HepG2 (cell line): ENCODE results near the gene ADSS1. TPM values are rescaled to one million over a fixed set of nuclear protein-coding genes. Genes with fewer than 3 reads are reported as not detected.

Source experiments
- ATM ChIP-seq: fragments of 450-650 bp; IDR thresholded peaks from 2 replicates; pipeline ENCODE4 v1.7.1; 2017; ENCODE audit warnings: mild to moderate bottlenecking, borderline replicate concordance
- BORCS8-MEF2B ChIP-seq: sonication (generic); formaldehyde crosslinking; IDR thresholded peaks from 2 replicates; pipeline ENCODE4 v1.8.0; 2022; ENCODE audit warnings: mild to moderate bottlenecking, missing genetic modification reagents
- CBX5 ChIP-seq: sonication (generic); formaldehyde crosslinking; IDR thresholded peaks from 2 replicates; pipeline ENCODE4 v1.4.0; 2020; ENCODE audit warnings: missing genetic modification reagents, borderline replicate concordance
- HMG20A ChIP-seq: IDR thresholded peaks from 2 replicates; pipeline ENCODE4 v1.6.1; 2016; ENCODE audit warnings: borderline replicate concordance
- MAZ ChIP-seq, 2 experiments: sonication (generic) in 1 of 2; formaldehyde crosslinking in 1 of 2; IDR thresholded peaks; 2 replicates each; pipeline versions ENCODE4 v1.5.0 to v1.6.1; 2012 to 2020; ENCODE audit warnings: low read depth in 2 of 2, mild to moderate bottlenecking in 2 of 2, borderline replicate concordance in 1 of 2, improper control_type of control experiment in 1 of 2, low read length in 1 of 2, missing genetic modification reagents in 1 of 2, moderate library complexity in 1 of 2
- PITX1 ChIP-seq: sonication (generic); formaldehyde crosslinking; IDR thresholded peaks from 2 replicates; pipeline ENCODE4 v1.5.1; 2020; ENCODE audit warnings: mild to moderate bottlenecking, missing genetic modification reagents
- POGZ ChIP-seq: sonication (generic); formaldehyde crosslinking; IDR thresholded peaks from 2 replicates; pipeline ENCODE4 v1.4.0; 2020; ENCODE audit warnings: mild to moderate bottlenecking, missing genetic modification reagents
- SAP130 ChIP-seq: IDR thresholded peaks from 2 replicates; pipeline ENCODE4 v1.6.1; 2016; ENCODE audit warnings: low read depth
- YEATS4 ChIP-seq: sonication (generic); formaldehyde crosslinking; IDR thresholded peaks from 2 replicates; pipeline ENCODE4 v1.4.0; 2020; ENCODE audit warnings: missing genetic modification reagents, borderline replicate concordance
- ZFP36 ChIP-seq: fragments of 150-350 bp; IDR thresholded peaks from 2 replicates; pipeline ENCODE4 v1.6.1; 2018; ENCODE audit warnings: borderline replicate concordance, low read length, low read depth; ENCODE audit not compliant: partially characterized antibody
- ZNF205 ChIP-seq: IDR thresholded peaks from 2 replicates; pipeline ENCODE4 v1.6.1; 2018; ENCODE audit warnings: missing biosample characterization, missing genetic modification reagents
- ZNF282 ChIP-seq: fragments of 450-650 bp; IDR thresholded peaks from 2 replicates; pipeline ENCODE4 v1.6.1; 2018; ENCODE audit not compliant: partially characterized antibody
- ZNF296 ChIP-seq: sonication (generic); formaldehyde crosslinking; conservative IDR thresholded peaks from 2 replicates; pipeline ENCODE4 v1.5.0; 2020; ENCODE audit warnings: mild to moderate bottlenecking, missing genetic modification reagents
- ZNF749 ChIP-seq: sonication (generic); formaldehyde crosslinking; IDR thresholded peaks from 2 replicates; pipeline ENCODE4 v1.8.0; 2022; ENCODE audit warnings: mild to moderate bottlenecking, missing genetic modification reagents, moderate library complexity, borderline replicate concordance
- ZNF773 ChIP-seq: sonication (generic); formaldehyde crosslinking; IDR thresholded peaks from 2 replicates; pipeline ENCODE4 v1.4.0; 2020; ENCODE audit warnings: missing genetic modification reagents, borderline replicate concordance
- ZSCAN12 ChIP-seq: sonication (generic); formaldehyde crosslinking; IDR thresholded peaks from 2 replicates; pipeline ENCODE4 v1.9.0; 2021; ENCODE audit warnings: mild to moderate bottlenecking, missing genetic modification reagents
- polyA plus RNA-seq, 8 experiments: library from polyadenylated mRNA; depleted of rRNA in 3 of 8; stranded (reverse) in 7 of 8; unstranded in 1 of 8; fragments of >200 nt; fragmentation: Illumina TruSeq in 4 of 8; extraction: Trizol in 4 of 8; gene quantifications; 2 replicates each; pipeline versions ENCODE4 v1.2.1 to v1.2.3, GENCODE V29; 2011 to 2016; ENCODE audit warnings: low read depth in 4 of 8, missing spikeins in 1 of 8, mixed read lengths in 1 of 8; ENCODE audit not compliant: insufficient read depth in 1 of 8
- total RNA-seq, 5 experiments: library from RNA; depleted of rRNA; stranded (reverse); fragments of >200 nt; fragmentation: Illumina TruSeq; extraction: Trizol; gene quantifications; 2 replicates each; pipeline ENCODE4 v1.2.3, GENCODE V29; 2016; ENCODE audit warnings: low read depth in 1 of 5
- TF ChIP-seq, protein P1 (sequence below): sonication (generic); formaldehyde crosslinking; IDR thresholded peaks from 2 replicates; pipeline ENCODE4 v1.4.0; 2020; ENCODE audit warnings: missing genetic modification reagents, borderline replicate concordance
- TF ChIP-seq, protein P2 (sequence below): sonication (generic); formaldehyde crosslinking; IDR thresholded peaks from 2 replicates; pipeline ENCODE4 v1.4.0; 2020; ENCODE audit warnings: missing genetic modification reagents, borderline replicate concordance
- TF ChIP-seq, protein P3 (sequence below): sonication (generic); formaldehyde crosslinking; IDR thresholded peaks from 2 replicates; pipeline ENCODE4 v1.8.0; 2022; ENCODE audit warnings: missing genetic modification reagents, mild to moderate bottlenecking, borderline replicate concordance
- TF ChIP-seq, protein P4 (sequence below): IDR thresholded peaks from 2 replicates; pipeline ENCODE4 v1.6.1; 2012; ENCODE audit warnings: low read depth, low read length, improper control_type of control experiment
- TF ChIP-seq, protein P5 (sequence below): IDR thresholded peaks from 2 replicates; pipeline ENCODE4 v1.6.1; 2016; ENCODE audit warnings: missing genetic modification reagents, missing compliant biosample characterization

ADSS1 gene
- total and polyA plus RNA-seq, 2 of the 13 experiments (the other 11 are each of a cell fraction or from before 2014, with no cell fraction given) = 1.0 to 36.7 TPM

DNA sequence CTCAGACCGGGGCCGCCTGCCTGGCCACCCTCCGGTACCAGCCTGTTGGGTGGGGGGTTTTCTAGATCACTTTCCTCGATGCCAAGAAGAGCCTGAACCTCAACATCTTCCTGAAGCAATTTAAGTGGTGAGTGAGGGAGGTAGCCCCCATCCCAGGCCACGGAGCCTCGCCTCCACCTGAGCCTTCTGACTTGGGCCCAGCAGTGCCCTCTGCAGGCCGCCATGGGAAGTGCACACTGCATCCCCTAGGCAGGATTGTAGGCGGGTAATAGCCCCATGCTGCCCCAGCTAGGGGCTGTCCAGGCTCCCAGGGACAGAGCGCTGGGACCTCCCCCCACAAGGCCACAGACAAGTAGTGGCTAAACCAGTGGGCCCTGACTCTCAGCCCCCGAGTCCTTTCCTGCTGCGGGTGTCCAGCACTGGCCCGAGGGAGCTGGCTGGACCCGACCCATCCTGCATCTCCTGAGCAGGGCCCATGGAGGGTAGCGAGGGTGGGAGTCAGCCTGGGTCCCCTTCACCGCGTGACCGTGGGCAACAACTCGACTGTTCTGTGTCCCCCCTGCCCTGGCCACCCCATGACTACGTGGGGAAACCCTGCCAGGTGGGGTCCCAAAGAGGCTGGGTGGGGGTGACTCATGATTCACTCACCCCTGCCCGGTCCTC is 15.3 kb upstream of the ADSS1 start (continued):
- TF ChIP-seq ZNF205 (CRISPR knock-in tag) (no peak), ZSCAN12 (CRISPR knock-in tag) (no peak), ZNF296 (CRISPR knock-in tag) (no peak), POGZ (CRISPR knock-in tag) (no peak), PITX1 (CRISPR knock-in tag) (peak; percentile 29; the same call in 1 of the 2 replicates), ZFP36 (no peak), MAZ (IDR thresholded peaks at IDR 0.05; ENCODE audit: borderline replicate concordance, low read depth, low read length) (0 out of 2 replicates have a peak, but pooled peaks have one; percentile 37), MAZ (CRISPR knock-in tag; IDR thresholded peaks at IDR 0.05; ENCODE audit: low read depth) (no peak), ZNF282 (no peak), BORCS8-MEF2B (CRISPR knock-in tag) (no peak), HMG20A (no peak), ZNF773 (CRISPR knock-in tag) (no peak), YEATS4 (CRISPR knock-in tag) (no peak), ATM (no peak), SAP130 (no peak), CBX5 (CRISPR knock-in tag) (no peak), ZNF749 (CRISPR knock-in tag) (no peak)
- TF ChIP-seq, protein P1, sequence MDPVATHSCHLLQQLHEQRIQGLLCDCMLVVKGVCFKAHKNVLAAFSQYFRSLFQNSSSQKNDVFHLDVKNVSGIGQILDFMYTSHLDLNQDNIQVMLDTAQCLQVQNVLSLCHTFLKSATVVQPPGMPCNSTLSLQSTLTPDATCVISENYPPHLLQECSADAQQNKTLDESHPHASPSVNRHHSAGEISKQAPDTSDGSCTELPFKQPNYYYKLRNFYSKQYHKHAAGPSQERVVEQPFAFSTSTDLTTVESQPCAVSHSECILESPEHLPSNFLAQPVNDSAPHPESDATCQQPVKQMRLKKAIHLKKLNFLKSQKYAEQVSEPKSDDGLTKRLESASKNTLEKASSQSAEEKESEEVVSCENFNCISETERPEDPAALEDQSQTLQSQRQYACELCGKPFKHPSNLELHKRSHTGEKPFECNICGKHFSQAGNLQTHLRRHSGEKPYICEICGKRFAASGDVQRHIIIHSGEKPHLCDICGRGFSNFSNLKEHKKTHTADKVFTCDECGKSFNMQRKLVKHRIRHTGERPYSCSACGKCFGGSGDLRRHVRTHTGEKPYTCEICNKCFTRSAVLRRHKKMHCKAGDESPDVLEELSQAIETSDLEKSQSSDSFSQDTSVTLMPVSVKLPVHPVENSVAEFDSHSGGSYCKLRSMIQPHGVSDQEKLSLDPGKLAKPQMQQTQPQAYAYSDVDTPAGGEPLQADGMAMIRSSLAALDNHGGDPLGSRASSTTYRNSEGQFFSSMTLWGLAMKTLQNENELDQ (CRISPR knock-in tag) = no peak
- TF ChIP-seq, protein P2, sequence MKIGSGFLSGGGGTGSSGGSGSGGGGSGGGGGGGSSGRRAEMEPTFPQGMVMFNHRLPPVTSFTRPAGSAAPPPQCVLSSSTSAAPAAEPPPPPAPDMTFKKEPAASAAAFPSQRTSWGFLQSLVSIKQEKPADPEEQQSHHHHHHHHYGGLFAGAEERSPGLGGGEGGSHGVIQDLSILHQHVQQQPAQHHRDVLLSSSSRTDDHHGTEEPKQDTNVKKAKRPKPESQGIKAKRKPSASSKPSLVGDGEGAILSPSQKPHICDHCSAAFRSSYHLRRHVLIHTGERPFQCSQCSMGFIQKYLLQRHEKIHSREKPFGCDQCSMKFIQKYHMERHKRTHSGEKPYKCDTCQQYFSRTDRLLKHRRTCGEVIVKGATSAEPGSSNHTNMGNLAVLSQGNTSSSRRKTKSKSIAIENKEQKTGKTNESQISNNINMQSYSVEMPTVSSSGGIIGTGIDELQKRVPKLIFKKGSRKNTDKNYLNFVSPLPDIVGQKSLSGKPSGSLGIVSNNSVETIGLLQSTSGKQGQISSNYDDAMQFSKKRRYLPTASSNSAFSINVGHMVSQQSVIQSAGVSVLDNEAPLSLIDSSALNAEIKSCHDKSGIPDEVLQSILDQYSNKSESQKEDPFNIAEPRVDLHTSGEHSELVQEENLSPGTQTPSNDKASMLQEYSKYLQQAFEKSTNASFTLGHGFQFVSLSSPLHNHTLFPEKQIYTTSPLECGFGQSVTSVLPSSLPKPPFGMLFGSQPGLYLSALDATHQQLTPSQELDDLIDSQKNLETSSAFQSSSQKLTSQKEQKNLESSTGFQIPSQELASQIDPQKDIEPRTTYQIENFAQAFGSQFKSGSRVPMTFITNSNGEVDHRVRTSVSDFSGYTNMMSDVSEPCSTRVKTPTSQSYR (CRISPR knock-in tag) = no peak
- TF ChIP-seq, protein P3, sequence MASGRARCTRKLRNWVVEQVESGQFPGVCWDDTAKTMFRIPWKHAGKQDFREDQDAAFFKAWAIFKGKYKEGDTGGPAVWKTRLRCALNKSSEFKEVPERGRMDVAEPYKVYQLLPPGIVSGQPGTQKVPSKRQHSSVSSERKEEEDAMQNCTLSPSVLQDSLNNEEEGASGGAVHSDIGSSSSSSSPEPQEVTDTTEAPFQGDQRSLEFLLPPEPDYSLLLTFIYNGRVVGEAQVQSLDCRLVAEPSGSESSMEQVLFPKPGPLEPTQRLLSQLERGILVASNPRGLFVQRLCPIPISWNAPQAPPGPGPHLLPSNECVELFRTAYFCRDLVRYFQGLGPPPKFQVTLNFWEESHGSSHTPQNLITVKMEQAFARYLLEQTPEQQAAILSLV (CRISPR knock-in tag) = no peak
- TF ChIP-seq, protein P4, sequence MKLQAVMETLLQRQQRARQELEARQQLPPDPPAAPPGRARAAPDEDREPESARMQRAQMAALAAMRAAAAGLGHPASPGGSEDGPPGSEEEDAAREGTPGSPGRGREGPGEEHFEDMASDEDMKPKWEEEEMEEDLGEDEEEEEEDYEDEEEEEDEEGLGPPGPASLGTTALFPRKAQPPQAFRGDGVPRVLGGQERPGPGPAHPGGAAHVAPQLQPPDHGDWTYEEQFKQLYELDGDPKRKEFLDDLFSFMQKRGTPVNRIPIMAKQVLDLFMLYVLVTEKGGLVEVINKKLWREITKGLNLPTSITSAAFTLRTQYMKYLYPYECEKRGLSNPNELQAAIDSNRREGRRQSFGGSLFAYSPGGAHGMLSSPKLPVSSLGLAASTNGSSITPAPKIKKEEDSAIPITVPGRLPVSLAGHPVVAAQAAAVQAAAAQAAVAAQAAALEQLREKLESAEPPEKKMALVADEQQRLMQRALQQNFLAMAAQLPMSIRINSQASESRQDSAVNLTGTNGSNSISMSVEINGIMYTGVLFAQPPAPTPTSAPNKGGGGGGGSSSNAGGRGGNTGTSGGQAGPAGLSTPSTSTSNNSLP = no peak
- TF ChIP-seq, protein P5, sequence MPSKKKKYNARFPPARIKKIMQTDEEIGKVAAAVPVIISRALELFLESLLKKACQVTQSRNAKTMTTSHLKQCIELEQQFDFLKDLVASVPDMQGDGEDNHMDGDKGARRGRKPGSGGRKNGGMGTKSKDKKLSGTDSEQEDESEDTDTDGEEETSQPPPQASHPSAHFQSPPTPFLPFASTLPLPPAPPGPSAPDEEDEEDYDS (CRISPR knock-in tag) = no peak
